GM23248 (cell line): ENCODE results near the gene NYAP2.

Source experiments
- EZH2 ChIP-seq: fragments of 200-600 bp; sonication (generic); IDR thresholded peaks from 2 replicates; pipeline ENCODE4 v1.6.1; 2018; ENCODE audit warnings: antibody characterized with exemption, mild to moderate bottlenecking; ENCODE audit not compliant: insufficient read depth, poor library complexity, severe bottlenecking
- EZH2phosphoT487 ChIP-seq: fragments of 200-600 bp; sonication (generic); IDR thresholded peaks from 2 replicates; pipeline ENCODE4 v1.6.1; 2018; ENCODE audit warnings: antibody characterized with exemption, moderate library complexity, mild to moderate bottlenecking, low read depth; ENCODE audit not compliant: insufficient read depth

DNA sequence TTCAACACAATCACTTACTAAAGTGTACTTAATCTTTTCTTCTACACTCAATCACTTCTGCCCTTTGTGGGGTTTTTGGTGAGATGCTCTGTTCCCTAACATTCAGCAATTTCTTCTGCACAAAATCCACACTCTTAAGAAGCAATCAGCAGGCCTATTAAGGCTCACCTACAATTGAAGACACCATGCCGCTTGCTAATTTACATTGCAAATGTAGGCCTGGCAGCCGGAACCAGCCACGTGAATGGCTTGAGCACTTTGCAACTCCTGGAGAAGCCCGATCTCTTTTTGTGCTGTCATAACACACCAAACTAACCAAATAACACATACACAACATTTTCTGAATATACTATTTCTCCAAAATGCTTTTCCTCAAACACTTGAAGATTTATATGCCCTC is 66.3 kb downstream of the NYAP2 start:
- TF ChIP-seq EZH2 (no peak), EZH2phosphoT487 (no peak)
